ENCODE data around the gene ARL4C.

Gene ARL4C

DNA sequence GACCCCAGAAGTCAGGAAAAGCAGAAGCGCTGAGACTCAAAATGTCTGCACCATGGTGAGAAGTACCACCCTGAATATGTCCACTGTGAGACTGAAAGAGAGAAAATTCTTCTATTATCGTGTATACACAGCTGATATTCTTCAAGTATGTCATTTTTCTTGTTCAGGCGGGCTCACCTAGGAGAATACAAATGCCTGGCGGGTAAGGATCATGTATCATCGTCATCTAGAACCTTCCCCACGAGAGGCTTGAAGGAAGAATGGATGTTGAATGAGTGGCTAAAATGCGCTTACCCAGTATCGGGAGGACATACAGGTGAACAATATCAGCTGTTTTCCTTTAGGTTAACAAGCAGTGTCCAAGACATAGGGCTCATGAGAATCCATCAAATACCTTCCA lies 21.1 kb upstream of the ARL4C start:
- Histone ChIP-seq H3K27me3 (ENCODE audit: low read length) (no peaks in the 10 kb centered on the region), H3F3A (ENCODE audit: insufficient read depth) (no peaks in the 10 kb centered on the region), H3K9me2 (replicated peaks; ENCODE audit: insufficient read depth, low read length) (no peaks in the 10 kb centered on the region), H3K4me2 (ENCODE audit: low read depth, low read length, poor library complexity, severe bottlenecking) (no peak overlapping the region), H3K36me3 (ENCODE audit: low read length) (no peaks in the 10 kb centered on the region), H3K9ac (ENCODE audit: low read length) (no peak overlapping the region), H2AFZ (ENCODE audit: low read depth, low read length, severe bottlenecking) (no peak overlapping the region), H4K20me1 (ENCODE audit: low read depth, low read length) (no peaks in the 10 kb centered on the region; the same call in 1 of the 2 replicates), H3K9me3 (ENCODE audit: insufficient read depth, low read length) (no peaks in the 10 kb centered on the region), H3K79me2 (ENCODE audit: insufficient read depth, low read length) (no peaks in the 10 kb centered on the region), H3K4me3 (ENCODE audit: insufficient read depth, low read length, poor library complexity, severe bottlenecking) (no peak overlapping the region), H3K27ac (ENCODE audit: low read depth, low read length) (no peak overlapping the region)
- TF ChIP-seq EZH2phosphoT487 (conservative IDR thresholded peaks at IDR 0.05; ENCODE audit: low read length), result no peak
- TF ChIP-seq CTCF (IDR thresholded peaks at IDR 0.05; ENCODE audit: insufficient read depth, low read length, poor library complexity, severe bottlenecking), result no peak

DNA sequence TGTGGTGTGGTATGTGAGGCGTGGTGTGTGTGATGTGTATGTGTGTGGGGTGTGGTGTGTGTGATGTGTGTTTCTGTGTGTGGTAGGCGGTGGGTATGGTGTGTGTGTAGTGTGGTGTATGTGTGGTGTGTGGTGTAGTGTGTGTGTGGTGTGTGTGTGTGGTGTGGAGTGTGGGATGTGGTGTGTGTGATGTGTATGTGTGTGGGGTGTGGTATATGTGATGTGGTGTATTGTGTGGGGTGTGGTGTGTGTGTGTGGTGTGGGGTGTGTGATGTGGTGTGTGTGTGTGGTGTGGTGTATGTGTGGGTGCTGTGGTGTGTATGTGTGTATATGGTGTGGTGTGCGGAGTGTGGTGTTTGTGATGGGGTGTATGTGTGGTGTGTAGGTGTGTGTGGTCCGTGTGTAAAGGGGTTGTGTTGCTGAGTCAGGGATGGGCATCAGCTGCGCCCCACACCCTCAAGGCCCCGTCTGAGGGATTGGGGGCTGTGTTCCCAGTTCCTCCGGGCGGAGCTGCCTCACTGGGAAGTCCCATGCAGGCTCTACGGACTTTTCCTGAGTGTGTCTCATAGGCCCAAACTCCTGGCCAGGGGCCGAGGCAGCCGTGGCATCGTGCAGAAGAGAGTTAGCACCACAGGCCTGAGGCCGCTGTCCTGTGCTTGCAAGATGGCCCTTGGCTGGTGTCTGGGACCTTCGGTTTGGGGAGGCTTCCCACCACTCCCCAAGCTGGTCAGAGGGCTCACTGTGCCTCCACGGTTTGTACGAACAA lies 18.2 kb upstream of the ARL4C start:
- Histone ChIP-seq H3K27me3 (ENCODE audit: low read length) (no peaks in the 10 kb centered on the region), H3K9ac (ENCODE audit: low read length) (no peak overlapping the region), H3K36me3 (ENCODE audit: low read length) (no peaks in the 10 kb centered on the region), H4K20me1 (ENCODE audit: low read depth, low read length) (no peaks in the 10 kb centered on the region; the same call in 1 of the 2 replicates), H3K9me2 (replicated peaks; ENCODE audit: insufficient read depth, low read length) (no peaks in the 10 kb centered on the region), H3K4me3 (ENCODE audit: insufficient read depth, low read length, poor library complexity, severe bottlenecking) (no peak overlapping the region), H3K9me3 (ENCODE audit: insufficient read depth, low read length) (no peaks in the 10 kb centered on the region), H3F3A (ENCODE audit: insufficient read depth) (no peaks in the 10 kb centered on the region), H3K4me2 (ENCODE audit: low read depth, low read length, poor library complexity, severe bottlenecking) (no peak overlapping the region), H3K27ac (ENCODE audit: low read depth, low read length) (no peak overlapping the region), H2AFZ (ENCODE audit: low read depth, low read length, severe bottlenecking) (no peak overlapping the region), H3K79me2 (ENCODE audit: insufficient read depth, low read length) (no peaks in the 10 kb centered on the region)
- TF ChIP-seq EZH2phosphoT487 (conservative IDR thresholded peaks at IDR 0.05; ENCODE audit: low read length) (no peak), CTCF (IDR thresholded peaks at IDR 0.05; ENCODE audit: insufficient read depth, low read length, poor library complexity, severe bottlenecking) (no peak)

DNA sequence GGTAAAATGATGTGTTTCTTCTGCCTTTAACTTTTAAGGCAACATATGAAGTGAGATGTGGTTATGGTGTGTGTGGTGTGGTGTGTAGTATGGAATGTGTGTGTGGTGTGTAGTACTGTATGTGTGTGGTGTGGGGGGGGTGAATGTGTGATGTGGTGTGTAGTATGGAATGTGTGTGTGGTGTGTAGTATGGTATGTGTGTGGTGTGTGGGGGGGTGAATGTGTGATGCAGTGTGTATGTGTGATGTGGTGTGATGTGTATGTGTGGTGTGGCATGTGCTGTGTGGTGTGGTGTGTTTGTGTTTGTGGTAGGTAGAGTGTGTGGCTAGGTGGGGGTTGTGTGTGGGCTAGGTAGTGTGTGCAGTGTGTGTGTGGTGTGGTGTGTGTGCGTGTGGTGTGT lies 17.2 kb upstream of the ARL4C start:
- Histone ChIP-seq H3K79me2 (ENCODE audit: insufficient read depth, low read length) (no peaks in the 10 kb centered on the region), H3K36me3 (ENCODE audit: low read length) (no peaks in the 10 kb centered on the region), H4K20me1 (ENCODE audit: low read depth, low read length) (no peaks in the 10 kb centered on the region; the same call in 1 of the 2 replicates), H3K27ac (ENCODE audit: low read depth, low read length) (no peak overlapping the region), H3K9me2 (replicated peaks; ENCODE audit: insufficient read depth, low read length) (no peaks in the 10 kb centered on the region), H3K9me3 (ENCODE audit: insufficient read depth, low read length) (no peaks in the 10 kb centered on the region), H3K4me2 (ENCODE audit: low read depth, low read length, poor library complexity, severe bottlenecking) (no peak overlapping the region), H3F3A (ENCODE audit: insufficient read depth) (no peaks in the 10 kb centered on the region), H3K27me3 (ENCODE audit: low read length) (no peaks in the 10 kb centered on the region), H3K9ac (ENCODE audit: low read length) (no peak overlapping the region), H2AFZ (ENCODE audit: low read depth, low read length, severe bottlenecking) (no peak overlapping the region), H3K4me3 (ENCODE audit: insufficient read depth, low read length, poor library complexity, severe bottlenecking) (no peak overlapping the region)
- TF ChIP-seq CTCF (IDR thresholded peaks at IDR 0.05; ENCODE audit: insufficient read depth, low read length, poor library complexity, severe bottlenecking) (no peak), EZH2phosphoT487 (conservative IDR thresholded peaks at IDR 0.05; ENCODE audit: low read length) (no peak)

All from SU-DHL-6 (cell line).